Measurements from ENCODE around the gene LUC7L.
A peak's percentile ranks its signal among the peaks of the same experiment; 100 is the strongest.
"Not testable (repeated sequence)": the region's sequence is repeated elsewhere in the genome, so short reads cannot be mapped to it uniquely, and the experiment has no call there.

Gene LUC7L

GRCh38 chr16:160242-160641 lies 69.0 kb downstream of the LUC7L start:
- not testable (repeated sequence) for H3K9me3 Mint-ChIP-seq; H3K4me1 Mint-ChIP-seq (ENCODE audit: low read depth in 2 of 2)

GRCh38 chr16:159136-159849 lies 70.0 kb downstream of the LUC7L start:
- no peak overlapping the region for H3K4me3 Mint-ChIP-seq
- H3K36me3 Mint-ChIP-seq (ENCODE audit: insufficient read depth): no peaks in the 10 kb centered on the region
- H3K27ac Mint-ChIP-seq: no peak overlapping the region
- H3K27me3 Mint-ChIP-seq: peaks cover 34 to 68% of the 10 kb centered on the region in 2 donors
- no peaks in the 10 kb centered on the region for H3K9me3 Mint-ChIP-seq
- ATAC-seq (replicated peaks) (no peak), DNase-seq (no peak)
- H3K4me1 Mint-ChIP-seq (ENCODE audit: low read depth in 2 of 2): peaks cover 6 to 8% of the 10 kb centered on the region in 2 donors

More at GRCh38 chr16:160242-160641, 69.0 kb downstream of the LUC7L start:
- not testable (repeated sequence) for ATAC-seq (replicated peaks); H3K27ac Mint-ChIP-seq; H3K4me3 Mint-ChIP-seq; H3K36me3 Mint-ChIP-seq (ENCODE audit: insufficient read depth); DNase-seq
- H3K27me3 Mint-ChIP-seq: peaks cover 24 to 58% of the 10 kb centered on the region in 2 donors

GRCh38 chr16:155031-155398 lies 74.2 kb downstream of the LUC7L start:
- no peak overlapping the region for H3K27ac Mint-ChIP-seq
- no peaks in the 10 kb centered on the region for H3K36me3 Mint-ChIP-seq (ENCODE audit: insufficient read depth)
- peaks cover 21 to 55% of the 10 kb centered on the region in 2 donors for H3K27me3 Mint-ChIP-seq
- H3K4me3 Mint-ChIP-seq: peak overlapping the region; percentile 71 to 74
- no peaks in the 10 kb centered on the region for H3K9me3 Mint-ChIP-seq
- peaks cover 6 to 10% of the 10 kb centered on the region in 2 donors for H3K4me1 Mint-ChIP-seq (ENCODE audit: low read depth in 2 of 2)
- no peak for ATAC-seq (replicated peaks)
- no peak for DNase-seq

- Mint-ChIP-seq H3K4me3 (peak overlapping the region; percentile 71 to 74), H3K27ac (peak overlapping the region in 1 of 2 donors; percentile 29), H3K36me3 (ENCODE audit: insufficient read depth) (no peaks in the 10 kb centered on the region), H3K9me3 (no peaks in the 10 kb centered on the region), H3K27me3 (peaks cover 17 to 52% of the 10 kb centered on the region in 2 donors), H3K4me1 (ENCODE audit: low read depth in 2 of 2) (peaks cover 5 to 10% of the 10 kb centered on the region in 2 donors)
- DNase-seq (no peak), ATAC-seq (replicated peaks) (peak; percentile 43)
These were observed 74.8 kb downstream of the LUC7L start for GRCh38 chr16:154217-155030.

GRCh38 chr16:153550-154216 lies 75.6 kb downstream of the LUC7L start:
- H3K27me3 Mint-ChIP-seq: peaks cover 11 to 52% of the 10 kb centered on the region in 2 donors
- ATAC-seq (replicated peaks): peak; percentile 50
- H3K36me3 Mint-ChIP-seq (ENCODE audit: insufficient read depth); H3K9me3 Mint-ChIP-seq; H3K4me3 Mint-ChIP-seq; H3K27ac Mint-ChIP-seq; DNase-seq: not testable (repeated sequence)
- H3K4me1 Mint-ChIP-seq (ENCODE audit: low read depth in 2 of 2): peaks cover 3 to 10% of the 10 kb centered on the region in 2 donors

GRCh38 chr16:153129-153521 lies 76.1 kb downstream of the LUC7L start:
- H3K27ac Mint-ChIP-seq; H3K36me3 Mint-ChIP-seq (ENCODE audit: insufficient read depth); DNase-seq; H3K9me3 Mint-ChIP-seq; ATAC-seq (replicated peaks): not testable (repeated sequence)
- H3K4me1 Mint-ChIP-seq (ENCODE audit: low read depth in 2 of 2): peaks cover 3 to 10% of the 10 kb centered on the region in 2 donors
- H3K4me3 Mint-ChIP-seq: peak overlapping the region in 1 of 2 donors; percentile 47
- peaks cover 11 to 51% of the 10 kb centered on the region in 2 donors for H3K27me3 Mint-ChIP-seq

GRCh38 chr16:152141-153128 lies 76.8 kb downstream of the LUC7L start, which contains the start of gene HBZ:
Gene HBZ, plus strand, starts transcription at chr16:152644. Its CDS starts 266 bp downstream, at chr16:152910.
- no peak for ATAC-seq (replicated peaks)

GRCh38 chr16:149024-149660 lies 80.1 kb downstream of the LUC7L start:
- Mint-ChIP-seq H3K27ac (no peak overlapping the region), H3K4me3 (no peak overlapping the region), H3K36me3 (ENCODE audit: insufficient read depth) (no peaks in the 10 kb centered on the region), H3K9me3 (no peaks in the 10 kb centered on the region), H3K4me1 (ENCODE audit: low read depth in 2 of 2) (peaks cover 0 to 4% of the 10 kb centered on the region in 2 donors), H3K27me3 (peaks cover 7 to 34% of the 10 kb centered on the region in 2 donors)
- ATAC-seq (replicated peaks) (no peak), DNase-seq (no peak)

More at GRCh38 chr16:152141-153128, 76.8 kb downstream of the LUC7L start, which contains the start of gene HBZ:
- Mint-ChIP-seq H3K4me1 (ENCODE audit: low read depth in 2 of 2) (peaks cover 3 to 10% of the 10 kb centered on the region in 2 donors), H3K27me3 (peaks cover 11 to 46% of the 10 kb centered on the region in 2 donors), H3K36me3 (ENCODE audit: insufficient read depth) (no peaks in the 10 kb centered on the region), H3K27ac (no peak within 1 kb of the TSS), H3K9me3 (no peaks in the 10 kb centered on the region), H3K4me3 (peak within 1 kb of the TSS in 1 of 2 donors; percentile 47)
- DNase-seq: no peak

GRCh38 chr16:146646-147045 lies 82.6 kb downstream of the LUC7L start:
- H3K27me3 Mint-ChIP-seq: peaks cover 13 to 39% of the 10 kb centered on the region in 2 donors
- no peak for DNase-seq
- H3K36me3 Mint-ChIP-seq (ENCODE audit: insufficient read depth): no peaks in the 10 kb centered on the region
- H3K9me3 Mint-ChIP-seq: no peaks in the 10 kb centered on the region
- ATAC-seq (replicated peaks): no peak
- H3K4me3 Mint-ChIP-seq: no peak overlapping the region
- peaks cover 0 to 3% of the 10 kb centered on the region in 2 donors for H3K4me1 Mint-ChIP-seq (ENCODE audit: low read depth in 2 of 2)
- no peak overlapping the region for H3K27ac Mint-ChIP-seq

- no peak overlapping the region for H3K27ac Mint-ChIP-seq
- ATAC-seq (replicated peaks): no peak
- peaks cover 0 to 3% of the 10 kb centered on the region in 2 donors for H3K4me1 Mint-ChIP-seq (ENCODE audit: low read depth in 2 of 2)
- H3K4me3 Mint-ChIP-seq: no peak overlapping the region
- H3K9me3 Mint-ChIP-seq: no peaks in the 10 kb centered on the region
- H3K27me3 Mint-ChIP-seq: peaks cover 13 to 39% of the 10 kb centered on the region in 2 donors
- DNase-seq: no peak
- peaks cover 5% of the 10 kb centered on the region for H3K36me3 Mint-ChIP-seq (ENCODE audit: insufficient read depth)
These were observed 84.4 kb downstream of the LUC7L start for GRCh38 chr16:144797-145252.

- Mint-ChIP-seq H3K4me3 (no peak overlapping the region), H3K27me3 (peaks cover 13 to 26% of the 10 kb centered on the region in 2 donors), H3K27ac (no peak overlapping the region), H3K9me3 (no peaks in the 10 kb centered on the region), H3K36me3 (ENCODE audit: insufficient read depth) (peaks cover 15% of the 10 kb centered on the region), H3K4me1 (ENCODE audit: low read depth in 2 of 2) (peaks cover 4 to 10% of the 10 kb centered on the region in 2 donors)
- DNase-seq (no peak), ATAC-seq (replicated peaks) (no peak)
These were observed 85.8 kb downstream of the LUC7L start for GRCh38 chr16:143456-143855.

- Mint-ChIP-seq H3K4me1 (ENCODE audit: low read depth in 2 of 2) (peaks cover 4 to 10% of the 10 kb centered on the region in 2 donors), H3K9me3 (no peaks in the 10 kb centered on the region), H3K36me3 (ENCODE audit: insufficient read depth) (peaks cover 17% of the 10 kb centered on the region), H3K4me3 (no peak overlapping the region), H3K27me3 (peaks cover 13 to 24% of the 10 kb centered on the region in 2 donors), H3K27ac (no peak overlapping the region)
- DNase-seq (no peak), ATAC-seq (replicated peaks) (no peak)
These were observed 86.2 kb downstream of the LUC7L start for GRCh38 chr16:143047-143446.

Data from effector memory CD8-positive, alpha-beta T cell (primary cell).